NCI-H1436 treated with DMSO at 0.1 percent for 48 hours (cell line): ENCODE measurements around the gene USP3.
"Not testable (repeated sequence)": the region's sequence is repeated elsewhere in the genome, so short reads cannot be mapped to it uniquely, and the experiment has no call there.

Experiments
- DNase-seq: peaks from one replicate; lab custom pipeline; 2025; lab: John Stamatoyannopoulos, UW

Gene USP3

GRCh38 chr15:63513728-63514127, 9.3 kb downstream of the USP3 start:
- no peak for DNase-seq

GRCh38 chr15:63514531-63514943, 10.1 kb downstream of the USP3 start:
- no peak for DNase-seq

- DNase-seq = no peak
Observed at GRCh38 chr15:63517202-63517601, 12.8 kb downstream of the USP3 start.

- no peak for DNase-seq
Observed at GRCh38 chr15:63517628-63518027, 13.2 kb downstream of the USP3 start.

- no peak for DNase-seq
Observed at GRCh38 chr15:63519041-63519440, 14.6 kb downstream of the USP3 start.

- DNase-seq = no peak
Observed at GRCh38 chr15:63519548-63520178, 15.3 kb downstream of the USP3 start.

- not testable (repeated sequence) for DNase-seq
Observed at GRCh38 chr15:63520462-63520861, 16.1 kb downstream of the USP3 start.

- DNase-seq = no peak
Observed at GRCh38 chr15:63522225-63522578, 17.8 kb downstream of the USP3 start.

GRCh38 chr15:63523306-63523990, 19.1 kb downstream of the USP3 start:
- DNase-seq = no peak

- DNase-seq = no peak
Observed at GRCh38 chr15:63524316-63525015, 20.1 kb downstream of the USP3 start.

- no peak for DNase-seq
Observed at GRCh38 chr15:63526401-63526800, 22.0 kb downstream of the USP3 start.

GRCh38 chr15:63528138-63528659, 23.8 kb downstream of the USP3 start:
- no peak for DNase-seq

- no peak for DNase-seq
Observed at GRCh38 chr15:63530235-63530634, 25.8 kb downstream of the USP3 start.

GRCh38 chr15:63530752-63531299, 26.4 kb downstream of the USP3 start:
- no peak for DNase-seq

- no peak for DNase-seq
Observed at GRCh38 chr15:63531586-63531985, 27.2 kb downstream of the USP3 start.

GRCh38 chr15:63532307-63532744, 27.9 kb downstream of the USP3 start:
- no peak for DNase-seq

GRCh38 chr15:63534888-63535287, 30.5 kb downstream of the USP3 start:
- DNase-seq = not testable (repeated sequence)

- no peak for DNase-seq
Observed at GRCh38 chr15:63535689-63536088, 31.3 kb downstream of the USP3 start.

- DNase-seq = no peak
Observed at GRCh38 chr15:63538876-63539275, 34.5 kb downstream of the USP3 start.

GRCh38 chr15:63539521-63539920, 35.1 kb downstream of the USP3 start:
- no peak for DNase-seq

GRCh38 chr15:63539998-63540397, 35.6 kb downstream of the USP3 start:
- no peak for DNase-seq

- no peak for DNase-seq
Observed at GRCh38 chr15:63540449-63540848, 36.1 kb downstream of the USP3 start.
